ENCODE measurements around the gene UMODL1. TPM values are rescaled to one million over a fixed set of nuclear protein-coding genes. Genes with fewer than 3 reads are reported as not detected.

The UMODL1 gene
- total RNA-seq, 1 donor from 2014 or later: 0.09 TPM

GRCh38 chr21:42094811-42095210 is 23.7 kb downstream of the UMODL1 start:
- intact Hi-C loops (cut with micrococcal nuclease): no loop called here

DNA sequence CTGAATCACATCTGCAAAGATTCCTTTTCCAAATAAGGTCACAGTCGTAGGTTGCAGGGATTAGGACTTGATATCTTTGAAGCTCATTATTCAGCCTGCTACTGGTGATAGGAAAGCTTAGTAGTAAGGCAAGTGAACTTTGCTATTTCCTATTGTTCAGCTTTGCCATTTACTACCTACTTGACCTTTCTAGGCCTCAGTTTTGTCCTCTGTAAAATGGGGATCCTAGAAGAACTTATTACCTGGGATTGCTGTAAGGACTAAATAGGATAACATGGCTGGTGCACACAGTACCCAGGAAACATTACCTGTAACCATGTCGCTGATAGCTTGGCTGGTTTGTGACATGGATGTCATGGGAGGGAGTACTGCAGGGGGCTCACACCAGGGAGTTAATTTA is 24.5 kb downstream of the UMODL1 start:
- intact Hi-C loops (cut with micrococcal nuclease): no loop called here

GRCh38 chr21:42096566-42096965 is 25.4 kb downstream of the UMODL1 start:
- intact Hi-C loops (cut with micrococcal nuclease): no loop called here

DNA sequence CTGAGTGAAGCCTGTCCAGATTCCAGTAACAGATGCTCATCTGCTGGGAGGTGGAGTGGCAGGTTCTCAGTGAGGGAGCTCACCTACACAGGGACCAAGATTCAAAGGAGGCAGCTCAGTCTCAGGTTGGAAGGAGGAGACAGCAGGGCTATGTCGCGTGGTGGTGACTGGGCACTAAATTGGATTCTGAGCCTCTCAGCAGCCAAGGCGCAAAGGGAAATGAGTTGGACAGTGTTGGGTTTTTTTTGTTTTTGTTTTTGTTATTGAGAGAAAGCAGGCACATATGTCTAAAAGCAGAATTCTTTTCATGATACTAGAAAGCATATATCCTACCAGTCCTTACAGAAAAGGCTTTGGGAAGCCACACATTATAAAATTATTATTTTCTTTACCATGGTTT is 26.2 kb downstream of the UMODL1 start:
- intact Hi-C loops (cut with micrococcal nuclease): no loop called here

DNA sequence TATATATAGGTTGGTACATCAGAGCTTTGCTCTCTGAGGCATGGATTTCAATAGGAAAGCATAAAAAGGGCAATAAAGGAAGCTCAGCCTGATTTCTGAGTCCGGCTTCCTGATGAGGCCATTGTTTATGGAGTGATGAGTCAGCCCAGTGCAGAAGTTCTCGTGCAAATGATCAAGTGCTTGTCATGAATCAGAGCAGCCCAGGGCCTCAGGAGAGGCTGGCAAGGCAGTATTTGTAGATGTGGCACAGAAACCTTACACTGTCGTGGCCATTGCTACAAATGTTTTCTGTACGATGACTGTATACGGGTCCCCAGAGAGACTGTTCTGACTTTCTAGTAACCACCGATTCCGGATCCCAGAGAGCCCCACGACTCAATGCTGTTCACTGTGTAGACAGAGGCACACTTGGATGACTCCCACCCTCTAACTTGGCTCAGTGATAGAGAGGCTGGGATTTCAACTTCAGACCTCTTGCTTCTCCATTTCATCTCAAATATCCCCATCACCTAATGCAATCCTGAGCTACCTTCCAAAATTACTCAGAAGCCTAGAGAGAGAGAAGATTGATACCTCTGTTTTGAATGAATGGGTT is 26.8 kb downstream of the UMODL1 start:
- intact Hi-C loops (cut with micrococcal nuclease): no loop called here

DNA sequence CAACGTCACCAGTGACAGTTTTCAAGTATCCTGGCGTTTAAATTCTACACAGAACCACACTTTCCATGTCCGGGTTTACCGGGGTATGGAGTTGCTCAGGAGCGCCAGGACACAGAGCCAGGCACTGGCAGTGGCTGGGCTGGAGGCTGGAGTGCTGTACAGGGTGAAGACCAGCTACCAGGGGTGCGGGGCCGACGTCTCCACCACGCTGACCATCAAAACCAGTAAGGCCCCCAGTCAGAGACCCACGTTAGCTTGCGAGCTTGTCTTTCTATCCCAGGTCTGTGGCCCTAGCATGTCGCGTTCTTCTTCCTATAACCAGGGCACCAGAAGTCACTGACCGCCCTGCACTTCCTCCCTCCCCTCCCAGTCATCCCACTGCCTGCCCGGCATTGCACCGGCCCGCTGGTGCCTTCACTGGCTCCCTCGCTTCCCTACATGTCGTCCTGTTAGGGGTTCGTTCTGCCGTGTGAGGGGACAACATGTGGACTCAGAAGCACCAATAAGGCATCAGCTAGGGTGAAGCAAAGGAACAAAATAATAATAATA is 27.9 kb downstream of the UMODL1 start:
- intact Hi-C loops (cut with micrococcal nuclease): no loop called here

DNA sequence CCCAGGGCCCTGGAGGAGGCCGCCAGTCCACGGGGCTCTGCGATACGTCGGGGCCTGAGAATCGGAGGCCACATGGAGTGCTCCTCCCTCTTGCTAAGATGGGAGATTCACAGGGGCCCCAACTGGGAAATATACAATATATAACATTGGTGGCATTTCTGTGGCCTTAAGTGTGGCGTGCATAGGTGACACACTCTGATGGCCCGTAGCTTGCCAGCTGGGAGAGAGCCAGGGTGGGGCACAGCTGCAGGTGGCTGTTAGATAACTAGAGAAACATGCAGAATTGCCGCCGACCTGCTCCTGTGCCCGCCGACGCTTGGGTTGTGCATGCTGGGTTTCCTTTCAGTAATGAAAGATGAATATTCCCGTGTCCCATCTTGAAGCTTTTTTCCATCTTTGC is 30.1 kb downstream of the UMODL1 start:
- intact Hi-C loops (cut with micrococcal nuclease): no loop called here

DNA sequence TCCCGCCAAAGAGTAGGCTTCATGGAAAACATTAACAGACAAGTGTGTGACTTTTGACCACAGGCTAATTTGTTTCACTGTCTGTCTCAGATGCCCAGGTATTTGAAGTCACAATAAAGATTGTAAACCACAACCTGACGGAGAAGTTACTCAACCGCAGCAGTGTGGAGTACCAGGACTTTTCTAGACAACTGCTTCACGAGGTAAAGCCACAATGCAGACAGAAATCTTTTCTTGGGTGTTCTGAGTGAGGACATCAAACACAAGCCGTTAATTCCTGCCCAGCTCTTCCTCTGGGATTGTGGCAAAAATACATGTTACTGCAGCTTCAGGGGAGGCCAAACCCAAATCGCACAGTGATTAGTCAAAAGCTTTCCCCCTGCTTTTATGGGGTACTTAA is 31.0 kb downstream of the UMODL1 start:
- intact Hi-C loops (cut with micrococcal nuclease): no loop called here

DNA sequence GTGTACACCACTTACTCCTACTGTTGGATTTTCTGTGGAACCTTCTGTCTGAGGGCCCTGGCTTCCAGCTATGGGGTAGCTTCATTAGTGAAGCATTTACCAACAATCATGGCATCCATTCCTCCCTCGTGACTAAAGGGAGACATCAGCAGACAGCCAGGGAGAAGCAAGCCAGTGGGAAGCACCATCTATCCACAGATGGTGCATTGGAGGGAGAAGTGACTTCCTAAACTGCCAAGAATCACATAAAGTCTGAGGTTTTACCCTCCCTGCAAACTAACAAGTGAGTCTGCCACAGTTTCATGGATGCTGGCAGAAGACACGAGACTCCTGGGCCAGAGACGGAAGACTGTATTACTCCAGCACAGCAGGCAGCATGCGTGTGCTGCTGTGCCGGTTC is 31.4 kb downstream of the UMODL1 start:
- intact Hi-C loops (cut with micrococcal nuclease): no loop called here

GRCh38 chr21:42102991-42103390 is 31.9 kb downstream of the UMODL1 start:
- intact Hi-C loops (cut with micrococcal nuclease): no loop called here

DNA sequence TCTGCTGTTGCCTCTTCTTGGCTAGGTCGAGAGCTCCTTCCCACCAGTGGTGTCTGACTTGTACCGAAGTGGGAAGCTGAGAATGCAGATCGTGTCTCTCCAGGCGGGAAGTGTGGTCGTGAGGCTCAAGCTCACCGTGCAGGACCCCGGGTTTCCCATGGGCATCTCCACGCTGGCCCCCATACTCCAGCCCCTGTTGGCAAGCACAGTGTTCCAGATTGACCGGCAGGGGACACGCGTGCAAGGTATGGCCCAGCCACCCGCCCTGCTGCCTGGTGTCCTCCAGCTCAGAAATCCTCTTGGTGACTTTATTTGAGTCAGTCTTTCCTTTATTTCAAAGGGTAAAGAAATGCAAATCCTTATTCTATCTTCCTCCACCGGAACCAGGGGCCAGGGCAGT is 32.7 kb downstream of the UMODL1 start:
- intact Hi-C loops (cut with micrococcal nuclease): no loop called here

GRCh38 chr21:42105476-42106315 is 34.6 kb downstream of the UMODL1 start:
- intact Hi-C loops (cut with micrococcal nuclease): loop anchor here (5.0 kb wide), 2 partner anchors 43 to 93 kb away; partner anchors contain the start of gene ZBTB21

GRCh38 chr21:42106425-42106824 is 35.3 kb downstream of the UMODL1 start:
- intact Hi-C loops (cut with micrococcal nuclease): loop anchor here (5.0 kb wide), 2 partner anchors 44 to 94 kb away; partner anchors contain the start of gene ZBTB21

DNA sequence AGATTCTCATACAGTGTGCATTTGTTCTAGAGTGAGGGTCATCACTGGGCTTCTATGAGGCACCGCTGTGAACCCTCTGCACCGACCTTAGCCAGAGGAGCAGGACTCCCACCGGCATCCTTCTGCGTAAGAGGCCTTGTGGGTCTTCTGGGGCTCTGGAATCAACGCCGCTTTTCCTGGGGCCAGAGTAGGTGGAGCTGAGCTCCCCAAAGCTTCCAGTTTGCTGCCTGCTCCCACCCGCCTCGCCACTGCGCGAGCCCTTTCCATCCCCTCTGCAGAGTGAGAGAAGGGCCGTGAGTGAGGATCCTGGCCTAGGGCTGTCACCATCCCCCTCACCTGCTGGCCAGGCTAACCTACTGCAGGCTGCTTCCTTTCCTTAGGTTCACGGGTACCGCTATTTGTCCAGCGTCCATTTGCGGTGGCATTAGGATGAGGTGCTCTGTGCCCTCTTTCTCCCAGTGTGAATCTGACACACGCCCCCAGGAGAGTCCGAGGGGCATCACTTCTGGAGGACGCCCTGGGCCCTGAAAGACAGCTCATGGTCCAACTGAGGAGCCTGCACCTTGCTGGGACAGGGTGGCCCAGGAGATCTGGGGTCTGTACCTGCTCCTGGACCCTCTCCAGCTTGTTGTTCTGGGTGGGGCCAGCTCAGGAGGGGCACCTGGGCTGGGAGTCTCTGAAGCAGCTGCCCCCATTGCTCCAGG is 36.2 kb downstream of the UMODL1 start:
- intact Hi-C loops (cut with micrococcal nuclease): loop anchor here (5.0 kb wide), 2 partner anchors 45 to 95 kb away; partner anchors contain the start of gene ZBTB21

DNA sequence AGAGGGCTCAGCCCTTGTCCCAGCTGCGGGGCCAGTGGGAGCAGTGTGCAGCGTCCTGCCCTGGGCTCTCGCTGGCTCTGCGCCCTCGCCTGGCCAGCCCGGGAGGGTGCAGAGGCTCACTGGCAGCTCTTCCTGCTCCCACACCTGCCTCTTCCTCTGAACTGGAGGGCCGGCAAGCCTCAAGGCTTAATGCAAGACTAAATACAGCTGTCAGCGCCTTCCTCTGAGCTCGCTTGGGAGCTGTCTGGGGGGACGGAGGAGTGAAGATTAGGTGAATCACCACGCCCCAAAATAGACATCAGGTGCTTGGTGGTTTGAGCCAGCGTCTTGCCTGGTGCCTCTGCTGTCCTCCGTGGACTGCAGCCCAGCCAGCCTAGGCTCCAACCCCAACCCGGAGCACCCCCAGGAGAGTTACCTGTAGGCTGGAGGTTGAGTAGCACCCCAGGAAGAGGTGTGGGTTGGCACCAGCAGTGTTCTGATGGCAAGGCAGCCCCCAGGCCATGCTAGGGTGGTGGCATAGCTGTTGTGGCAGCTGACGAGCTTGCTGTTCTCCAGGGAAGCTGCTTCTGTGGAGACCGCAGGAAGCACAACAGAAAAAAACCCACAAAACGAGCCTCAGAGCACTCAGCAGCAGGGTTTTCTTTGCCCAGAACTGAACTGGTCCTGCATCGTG is 36.9 kb downstream of the UMODL1 start:
- intact Hi-C loops (cut with micrococcal nuclease): loop anchor here (1.0 to 5.0 kb wide), 3 partner anchors 46 to 292 kb away; partner anchors contain the start of gene ZBTB21

DNA sequence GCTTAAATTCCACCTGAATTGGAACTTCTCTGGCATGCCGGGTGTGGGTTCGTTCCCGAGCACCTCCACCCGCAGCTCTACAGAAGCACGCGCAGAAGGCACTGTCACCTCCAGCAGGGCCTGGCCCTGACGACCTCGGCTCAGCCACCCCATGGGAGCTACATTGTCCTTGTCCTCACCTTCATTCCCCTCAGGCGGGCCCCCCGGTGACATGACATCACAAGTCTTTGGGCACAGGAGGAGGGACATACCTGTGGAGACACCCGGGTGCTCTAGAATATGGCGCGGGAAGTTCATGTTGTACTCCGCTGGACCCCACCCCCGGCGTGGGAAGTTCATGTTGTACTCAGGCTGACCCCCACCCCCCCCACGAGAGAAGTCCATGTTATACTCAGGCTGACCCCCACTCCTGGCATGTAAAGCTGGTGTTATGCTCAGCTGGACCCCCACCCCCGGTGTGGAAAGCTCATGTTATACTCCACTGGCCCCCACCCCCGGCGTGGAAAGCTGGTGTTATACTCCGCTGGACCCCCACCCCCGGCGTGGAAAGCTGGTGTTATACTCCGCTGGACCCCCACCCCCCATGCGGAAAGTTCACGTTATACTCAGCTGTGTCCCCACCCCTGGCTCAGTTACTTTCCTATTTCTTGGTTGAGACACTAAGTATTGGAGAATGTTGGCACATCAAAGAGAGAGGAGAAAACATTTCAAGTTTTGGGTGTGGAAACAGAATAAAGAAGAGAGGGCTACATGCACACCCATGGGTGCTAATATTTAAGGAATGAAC is 37.6 kb downstream of the UMODL1 start:
- intact Hi-C loops (cut with micrococcal nuclease): loop anchor here (1.0 to 5.0 kb wide), 3 partner anchors 46 to 292 kb away; partner anchors contain the start of gene ZBTB21

DNA sequence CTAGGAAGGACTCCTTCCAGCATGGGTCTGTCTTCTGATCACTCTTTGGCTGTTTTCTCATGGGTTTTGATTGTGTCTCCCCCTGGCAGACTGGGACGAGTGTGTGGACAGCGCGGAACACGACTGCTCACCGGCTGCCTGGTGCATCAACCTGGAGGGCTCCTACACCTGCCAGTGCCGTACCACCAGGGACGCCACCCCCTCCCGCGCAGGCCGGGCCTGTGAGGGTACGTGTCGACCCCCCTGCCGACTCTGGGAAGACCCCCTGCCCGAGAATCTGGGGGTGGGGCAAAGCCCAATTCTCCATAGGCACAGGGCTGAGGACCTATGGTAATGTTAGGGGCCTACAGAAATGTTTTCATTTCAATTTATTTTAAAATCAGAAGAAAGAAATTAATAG is 38.4 kb downstream of the UMODL1 start:
- intact Hi-C loops (cut with micrococcal nuclease): loop anchor here (5.0 kb wide), 2 partner anchors 47 to 97 kb away; partner anchors contain the start of gene ZBTB21

DNA sequence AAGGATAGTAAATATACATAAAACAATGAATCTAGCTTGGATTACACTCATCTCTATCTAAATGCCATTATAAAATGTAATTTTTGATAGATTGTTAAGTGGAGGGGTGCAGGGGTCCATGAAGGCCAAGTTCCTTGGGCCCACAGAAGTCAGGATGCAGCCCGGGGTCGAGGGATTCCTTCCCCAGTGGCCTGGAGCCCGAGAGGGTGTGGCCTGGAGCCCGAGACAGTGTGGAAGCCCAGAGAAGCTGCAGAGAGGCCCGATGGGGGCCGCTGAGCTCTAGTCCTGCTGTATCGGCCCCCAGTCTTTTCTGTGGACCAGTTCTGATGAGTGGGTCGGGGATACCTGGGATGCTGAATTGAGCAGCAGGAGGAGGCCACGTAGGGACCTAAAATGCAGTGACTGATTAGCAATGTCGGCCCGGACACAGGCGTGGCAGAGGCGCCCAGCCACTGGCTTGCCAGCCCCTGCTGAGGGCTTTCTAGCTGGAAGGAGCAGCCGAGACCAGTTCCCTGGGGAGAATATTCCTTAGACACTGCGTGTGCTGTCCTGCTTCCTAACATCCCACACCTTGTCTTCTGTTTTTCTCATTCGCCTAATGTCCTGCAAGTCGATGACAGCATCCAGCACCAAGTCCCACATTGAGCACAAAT is 38.9 kb downstream of the UMODL1 start:
- intact Hi-C loops (cut with micrococcal nuclease): loop anchor here (5.0 kb wide), 2 partner anchors 48 to 98 kb away; partner anchors contain the start of gene ZBTB21

DNA sequence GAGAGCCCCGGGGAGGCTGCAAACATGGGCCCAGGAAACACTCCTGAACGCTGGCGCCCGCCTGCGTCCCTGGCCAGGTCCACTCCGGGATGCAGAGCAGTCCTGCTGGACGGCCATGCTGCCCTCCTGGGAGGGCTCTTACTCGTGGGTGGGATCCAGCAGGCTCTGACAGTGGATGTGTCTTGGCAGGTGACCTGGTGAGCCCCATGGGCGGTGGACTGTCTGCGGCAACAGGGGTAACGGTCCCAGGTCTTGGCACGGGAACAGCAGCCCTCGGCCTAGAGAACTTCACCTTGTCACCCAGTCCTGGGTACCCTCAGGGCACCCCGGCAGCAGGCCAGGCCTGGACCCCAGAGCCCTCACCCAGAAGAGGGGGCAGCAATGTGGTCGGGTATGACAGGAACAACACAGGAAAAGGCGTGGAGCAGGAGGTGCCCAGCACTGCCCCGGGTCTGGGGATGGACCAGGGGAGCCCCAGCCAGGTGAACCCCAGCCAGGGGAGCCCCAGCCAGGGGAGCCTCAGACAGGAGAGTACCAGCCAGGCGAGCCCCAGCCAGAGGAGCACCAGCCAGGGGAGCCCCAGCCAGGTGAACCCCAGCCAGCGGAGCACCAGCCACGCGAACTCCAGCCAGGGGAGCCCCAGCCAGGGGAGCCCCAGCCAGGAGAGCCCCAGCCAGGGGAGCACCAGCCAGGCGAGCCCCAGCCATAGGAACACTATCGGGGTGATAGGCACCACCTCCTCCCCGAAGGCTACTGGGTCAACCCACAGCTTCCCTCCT is 39.8 kb downstream of the UMODL1 start:
- intact Hi-C loops (cut with micrococcal nuclease): no loop called here
